ENCODE data around the gene IQCF6.

- no peak for TF ChIP-seq POLR2A (IDR thresholded peaks at IDR 0.05)
- TF ChIP-seq, protein P1, sequence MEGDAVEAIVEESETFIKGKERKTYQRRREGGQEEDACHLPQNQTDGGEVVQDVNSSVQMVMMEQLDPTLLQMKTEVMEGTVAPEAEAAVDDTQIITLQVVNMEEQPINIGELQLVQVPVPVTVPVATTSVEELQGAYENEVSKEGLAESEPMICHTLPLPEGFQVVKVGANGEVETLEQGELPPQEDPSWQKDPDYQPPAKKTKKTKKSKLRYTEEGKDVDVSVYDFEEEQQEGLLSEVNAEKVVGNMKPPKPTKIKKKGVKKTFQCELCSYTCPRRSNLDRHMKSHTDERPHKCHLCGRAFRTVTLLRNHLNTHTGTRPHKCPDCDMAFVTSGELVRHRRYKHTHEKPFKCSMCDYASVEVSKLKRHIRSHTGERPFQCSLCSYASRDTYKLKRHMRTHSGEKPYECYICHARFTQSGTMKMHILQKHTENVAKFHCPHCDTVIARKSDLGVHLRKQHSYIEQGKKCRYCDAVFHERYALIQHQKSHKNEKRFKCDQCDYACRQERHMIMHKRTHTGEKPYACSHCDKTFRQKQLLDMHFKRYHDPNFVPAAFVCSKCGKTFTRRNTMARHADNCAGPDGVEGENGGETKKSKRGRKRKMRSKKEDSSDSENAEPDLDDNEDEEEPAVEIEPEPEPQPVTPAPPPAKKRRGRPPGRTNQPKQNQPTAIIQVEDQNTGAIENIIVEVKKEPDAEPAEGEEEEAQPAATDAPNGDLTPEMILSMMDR (IDR thresholded peaks at IDR 0.05), result no peak
- no peak for TF ChIP-seq POLR2AphosphoS5 (IDR thresholded peaks at IDR 0.05)
Measured at GRCh38 chr3:51759203-51759602, 19.8 kb downstream of the IQCF6 start.
